Epithelial cell of prostate (primary cell): ENCODE data around the gene MDFIC.

Experiments used
- DNase-seq: peaks from one replicate; pipeline ENCODE4 v3.0.0-alpha.2; 2011; ENCODE audit warnings: low read depth, low spot score
- H3K27ac ChIP-seq: fragments of 450-650 bp; 2 replicates; pipeline ENCODE4 v1.5.1; 2017; ENCODE audit warnings: mild to moderate bottlenecking

MDFIC gene

GRCh38 chr7:114944745-114945625 lies 23.1 kb downstream of the MDFIC start:
- H3K27ac ChIP-seq, result no peak overlapping the region
- no peak for DNase-seq

GRCh38 chr7:114949231-114949630 lies 27.3 kb downstream of the MDFIC start:
- H3K27ac ChIP-seq, result no peak overlapping the region
- DNase-seq, result no peak

- no peak for DNase-seq
- H3K27ac ChIP-seq, result no peak overlapping the region
Measured at GRCh38 chr7:114952296-114952695, 30.4 kb downstream of the MDFIC start.

GRCh38 chr7:114953724-114954123 lies 31.8 kb downstream of the MDFIC start:
- no peak overlapping the region for H3K27ac ChIP-seq
- no peak for DNase-seq

GRCh38 chr7:114956702-114957101 lies 34.8 kb downstream of the MDFIC start:
- no peak for DNase-seq
- H3K27ac ChIP-seq, result no peak overlapping the region

GRCh38 chr7:114957444-114957843 lies 35.5 kb downstream of the MDFIC start:
- no peak for DNase-seq
- no peak overlapping the region for H3K27ac ChIP-seq

DNA sequence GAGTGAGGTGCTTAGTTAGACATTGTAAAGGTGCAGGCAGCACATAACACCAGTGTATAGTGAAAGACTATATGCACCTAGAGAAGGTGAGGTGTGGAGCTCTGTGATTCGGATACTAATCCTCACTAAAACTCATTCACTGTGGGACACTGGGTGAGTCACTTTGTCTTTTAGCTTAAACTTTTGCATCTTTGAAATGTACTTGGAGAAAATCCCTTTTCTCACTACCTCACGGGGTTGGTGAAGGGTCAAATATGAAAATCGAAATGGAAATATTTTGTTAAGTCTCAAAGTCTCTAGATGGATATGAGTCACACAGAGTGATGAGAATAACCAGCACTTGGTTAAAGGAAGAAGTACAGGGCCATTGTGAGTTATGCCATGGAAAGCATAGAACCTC lies 38.0 kb downstream of the MDFIC start:
- no peak for DNase-seq
- H3K27ac ChIP-seq, result no peak overlapping the region

GRCh38 chr7:114962441-114962840 lies 40.5 kb downstream of the MDFIC start:
- no peak overlapping the region for H3K27ac ChIP-seq
- DNase-seq, result no peak

DNA sequence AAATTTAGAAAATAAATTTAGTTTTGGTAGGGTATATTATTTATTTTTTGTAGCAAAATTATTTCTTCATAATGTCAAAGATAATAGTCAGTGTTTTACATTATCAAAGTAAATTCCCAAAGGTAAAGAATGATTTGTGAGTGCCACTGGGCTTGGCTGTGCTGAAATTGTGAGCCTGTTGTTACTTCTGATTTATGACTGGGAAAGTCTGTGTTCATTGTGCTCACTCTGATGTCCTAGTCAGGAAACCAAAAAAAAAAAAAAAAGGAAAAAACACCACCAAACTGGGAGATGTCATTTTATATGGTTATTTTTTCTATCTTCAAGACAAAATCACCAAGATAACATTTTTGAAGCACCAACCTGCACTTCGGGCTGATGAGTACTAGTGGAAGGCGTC lies 44.3 kb downstream of the MDFIC start:
- no peak for DNase-seq
- H3K27ac ChIP-seq, result no peak overlapping the region

- no peak for DNase-seq
- no peak overlapping the region for H3K27ac ChIP-seq
Measured at GRCh38 chr7:114969096-114969495, 47.2 kb downstream of the MDFIC start.

- no peak overlapping the region for H3K27ac ChIP-seq
- DNase-seq, result no peak
Measured at GRCh38 chr7:114970308-114970707, 48.4 kb downstream of the MDFIC start.

GRCh38 chr7:114970732-114971131 lies 48.8 kb downstream of the MDFIC start:
- H3K27ac ChIP-seq, result no peak overlapping the region
- DNase-seq, result no peak

DNA sequence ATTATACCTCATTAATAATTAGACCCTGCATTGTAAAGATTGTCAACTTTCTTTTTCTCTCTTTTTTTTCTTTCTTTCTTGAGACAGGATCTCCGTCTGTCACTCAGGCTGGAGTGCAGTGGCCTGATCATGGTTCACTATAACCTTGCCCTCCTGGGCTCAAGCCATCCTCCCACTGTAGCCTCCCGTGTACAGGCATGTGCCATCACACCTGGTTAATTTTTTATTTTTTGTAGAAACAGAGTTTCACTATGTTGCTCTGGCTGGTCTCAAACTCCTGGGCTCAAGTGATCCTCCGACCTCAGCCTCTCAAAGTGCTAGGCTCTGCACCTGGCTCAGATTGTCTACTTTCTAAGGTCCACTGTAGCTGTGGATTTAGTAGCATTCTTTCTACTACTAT lies 50.7 kb downstream of the MDFIC start:
- no peak overlapping the region for H3K27ac ChIP-seq
- DNase-seq, result no peak

GRCh38 chr7:114973147-114973546 lies 51.3 kb downstream of the MDFIC start:
- H3K27ac ChIP-seq, result no peak overlapping the region
- no peak for DNase-seq

GRCh38 chr7:114975401-114975800 lies 53.5 kb downstream of the MDFIC start:
- H3K27ac ChIP-seq, result no peak overlapping the region
- no peak for DNase-seq

DNA sequence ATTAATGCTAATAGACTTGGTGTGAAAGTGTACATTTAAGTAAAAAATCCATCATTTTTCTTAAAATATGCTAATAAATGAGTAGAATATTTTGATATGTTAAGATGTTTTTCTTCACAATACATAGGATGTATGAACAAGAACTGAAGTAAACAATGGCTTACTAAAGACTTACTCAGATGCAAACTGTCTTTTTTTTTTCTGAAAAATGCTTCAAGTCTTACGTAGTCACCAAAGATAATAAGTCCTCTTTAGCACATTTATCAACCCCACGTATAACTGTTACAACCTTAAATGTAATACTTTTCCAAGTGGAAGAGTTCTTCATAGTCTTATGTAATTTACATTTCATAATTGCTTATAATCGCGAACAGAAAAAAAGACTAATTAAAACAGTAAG lies 54.8 kb downstream of the MDFIC start:
- H3K27ac ChIP-seq, result no peak overlapping the region
- DNase-seq, result no peak

- DNase-seq, result no peak
- H3K27ac ChIP-seq, result no peak overlapping the region
Measured at GRCh38 chr7:114977277-114977676, 55.4 kb downstream of the MDFIC start.

DNA sequence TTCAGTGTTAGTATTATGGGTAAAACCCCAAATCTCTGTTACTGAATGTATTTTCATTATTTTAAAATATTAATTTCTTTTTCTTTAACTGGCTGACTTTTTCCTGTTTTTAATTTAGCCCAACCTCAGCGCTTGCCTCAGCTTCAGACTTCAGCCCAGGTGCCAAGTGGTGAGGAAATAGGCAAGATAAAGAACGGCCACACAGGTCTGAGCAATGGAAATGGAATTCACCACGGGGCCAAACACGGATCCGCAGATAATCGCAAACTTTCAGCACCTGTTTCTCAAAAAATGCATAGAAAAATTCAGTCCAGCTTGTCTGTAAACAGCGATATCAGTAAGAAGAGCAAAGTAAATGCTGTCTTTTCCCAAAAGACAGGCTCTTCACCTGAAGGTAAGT lies 57.5 kb downstream of the MDFIC start:
- DNase-seq, result no peak
- H3K27ac ChIP-seq, result no peak overlapping the region

DNA sequence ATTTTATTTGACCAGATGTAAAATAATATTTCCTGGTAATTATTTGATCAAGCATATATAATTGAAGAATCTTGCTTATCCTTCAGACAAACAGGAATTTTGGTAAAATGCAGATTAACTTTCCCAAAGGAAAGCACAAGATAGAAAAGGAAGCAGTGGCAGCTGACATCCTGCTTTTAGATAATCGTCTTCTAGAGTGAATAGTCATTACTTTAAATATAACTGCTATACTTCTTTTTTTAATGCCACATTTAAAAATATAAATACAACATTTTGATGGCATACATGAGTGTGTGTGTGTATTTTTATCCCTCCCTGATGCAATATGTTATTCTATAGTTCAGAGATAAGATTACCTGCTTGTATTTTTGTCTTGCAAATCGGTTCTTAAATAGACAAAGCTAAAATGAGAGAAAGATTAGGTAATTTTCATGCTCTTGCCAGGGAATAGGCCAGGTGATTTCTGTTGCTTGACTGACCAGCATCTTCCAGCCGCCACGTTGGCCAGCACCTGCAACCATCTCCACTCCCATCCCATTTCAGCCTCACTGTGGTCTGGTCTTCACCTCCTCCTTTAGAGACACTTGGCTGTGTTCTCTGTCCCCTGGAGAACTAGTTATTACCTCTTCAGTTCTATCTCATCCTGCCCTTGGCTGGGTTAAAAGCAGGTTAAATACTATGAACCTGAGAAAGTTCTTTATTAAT lies 58.1 kb downstream of the MDFIC start:
- no peak for DNase-seq
- H3K27ac ChIP-seq, result no peak overlapping the region

DNA sequence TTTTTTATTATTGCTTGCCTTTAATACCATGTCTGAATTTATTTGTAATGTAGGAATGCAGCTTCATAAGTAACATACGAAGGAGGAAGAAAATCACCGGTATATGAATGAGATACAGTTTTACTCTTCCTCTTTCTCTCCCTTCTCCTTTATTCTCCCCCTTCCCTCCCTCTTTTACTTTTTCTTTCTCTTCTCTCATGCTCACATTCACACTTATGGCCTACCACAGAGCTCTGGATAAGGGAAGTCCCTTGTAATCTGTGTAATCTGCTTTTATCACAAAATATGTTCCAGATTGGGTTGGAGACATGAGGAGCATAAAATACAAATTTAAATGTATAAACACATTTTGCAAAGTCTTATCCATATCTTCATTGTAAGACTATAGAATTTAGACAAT lies 59.4 kb downstream of the MDFIC start:
- no peak for DNase-seq
- H3K27ac ChIP-seq, result no peak overlapping the region

- no peak for DNase-seq
- no peak overlapping the region for H3K27ac ChIP-seq
Measured at GRCh38 chr7:114985116-114985715, 63.3 kb downstream of the MDFIC start.
